Transverse colon (tissue), 4 donors: ENCODE measurements around the gene ARHGDIG. TPM values are rescaled to one million over a fixed set of nuclear protein-coding genes. Genes with fewer than 3 reads are reported as not detected.

ENCODE experiments used
- DNase-seq: peaks from one replicate; pipeline ENCODE4 v3.0.0-alpha.2; 2019
- H3K27ac ChIP-seq, 4 donors: fragments of 200-600 bp; sonication (generic); 2 replicates each; pipeline ENCODE4 v1.5.1; 2016 to 2018; ENCODE audit warnings: inconsistent platforms in 4 of 4
- H3K27me3 ChIP-seq: fragments of 200-600 bp; sonication (generic); 2 replicates; pipeline ENCODE4 v1.5.1; 2017; ENCODE audit warnings: inconsistent platforms
- H3K36me3 ChIP-seq, 4 donors: fragments of 200-600 bp; sonication (generic); 2 replicates each; pipeline ENCODE4 v1.5.1; 2017 to 2019; ENCODE audit warnings: inconsistent platforms in 4 of 4
- H3K4me1 ChIP-seq, 4 donors: fragments of 200-600 bp; sonication (generic); 2 replicates each; pipeline ENCODE4 v1.5.1; 2017 to 2020; ENCODE audit warnings: inconsistent platforms in 4 of 4
- H3K4me3 ChIP-seq, 4 donors: fragments of 200-600 bp; sonication (generic); 1 replicate in 1 of 4; 2 replicates in 3 of 4; pipeline versions ENCODE4 v1.5.1 to v1.6.1; 2017 to 2019; ENCODE audit warnings: inconsistent platforms in 4 of 4
- H3K9me3 ChIP-seq, 2 donors: fragments of 200-600 bp; sonication (generic); 2 replicates each; pipeline ENCODE4 v1.5.1; 2017 to 2019; ENCODE audit warnings: inconsistent platforms in 2 of 2
- EP300 ChIP-seq: sonication (generic); formaldehyde crosslinking; IDR thresholded peaks from one replicate; pipeline ENCODE4 v1.6.1; 2017; ENCODE audit warnings: antibody characterized with exemption, low read depth
- POLR2A ChIP-seq: fragments of 450-650 bp; IDR thresholded peaks from one replicate; pipeline ENCODE4 v1.6.1; 2016; ENCODE audit warnings: antibody characterized with exemption, mild to moderate bottlenecking, moderate library complexity
- POLR2AphosphoS5 ChIP-seq, 3 donors: sonication (generic); formaldehyde crosslinking; IDR thresholded peaks; one replicate each; pipeline ENCODE4 v1.6.1; 2016; ENCODE audit warnings: antibody characterized with exemption in 3 of 3
- WGBS, 2 donors: methylation state at CpG; one replicate each; pipeline ENCODE4 v1.1.5; 2018; ENCODE audit warnings: low coverage in 1 of 2; 5-methylcytosine and 5-hydroxymethylcytosine counted together
- in situ Hi-C, 4 donors: fragments of 200-750 bp; cut with MboI; loops; one replicate each; pipeline versions ENCODE4 v1.15.0 to v1.15.1; 2017; ENCODE audit warnings: low sequenced_read_pairs in 3 of 4, low pct_ligation_motif_present in 1 of 4, low pct_unique_long_range_greater_than_20kb in 1 of 4
- intact Hi-C: fragments of 100-400 bp; cut with DNase I; formaldehyde crosslinking; loops from one replicate; pipeline ENCODE4 v1.15.1; 2023; ENCODE audit warnings: low total_unique reads
- total RNA-seq, 4 donors: library from RNA; depleted of rRNA; stranded (reverse); fragments of >200 nt; gene quantifications; one replicate each; pipeline ENCODE4 v1.1.0, GENCODE V29; 2016
- TF ChIP-seq, protein P1 (sequence below), 5 experiments: fragments of 200-600 bp in 3 of 5; fragments of 450-650 bp in 2 of 5; sonication (generic) in 3 of 5; IDR thresholded peaks; 1 replicate in 2 of 5; 2 replicates in 3 of 5; pipeline ENCODE4 v1.5.1; 2016 to 2017; ENCODE audit warnings: antibody characterized with exemption in 5 of 5, inconsistent platforms in 3 of 5, mild to moderate bottlenecking in 2 of 5, moderate library complexity in 1 of 5

ARHGDIG gene
- total RNA-seq, 4 donors from 2014 or later = 0.95 TPM; not detected in 3

DNA sequence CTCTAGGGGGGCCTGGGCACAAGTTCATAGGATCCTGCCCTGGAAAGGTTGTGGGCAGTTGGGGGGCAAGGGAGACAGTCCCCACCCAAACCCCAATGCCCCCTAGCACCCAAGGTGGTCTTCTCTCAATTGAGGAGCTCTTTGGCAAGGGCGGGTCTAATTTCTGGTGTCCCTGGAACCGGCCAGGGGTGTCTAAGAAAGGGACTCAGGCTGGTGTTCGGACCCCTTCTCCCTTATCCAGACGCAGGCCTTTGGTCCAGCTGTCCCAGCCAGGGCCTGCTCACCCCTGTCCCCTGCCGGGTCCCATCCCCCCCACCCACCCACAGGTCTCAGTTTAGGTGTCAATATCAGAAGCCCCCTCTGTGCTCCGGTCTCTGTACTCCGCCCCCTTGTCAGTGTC lies 860 bp upstream of the ARHGDIG start:
- Histone ChIP-seq H3K27ac (no peak overlapping the region), H3K27me3 (peaks cover 58% of the 10 kb centered on the region), H3K9me3 (no peaks in the 10 kb centered on the region), H3K4me1 (peaks cover 11 to 29% (median 19%) of the 10 kb centered on the region in 4 donors), H3K4me3 (no peak overlapping the region), H3K36me3 (no peaks in the 10 kb centered on the region)
- TF ChIP-seq EP300 = no peak
- TF ChIP-seq, protein P1, sequence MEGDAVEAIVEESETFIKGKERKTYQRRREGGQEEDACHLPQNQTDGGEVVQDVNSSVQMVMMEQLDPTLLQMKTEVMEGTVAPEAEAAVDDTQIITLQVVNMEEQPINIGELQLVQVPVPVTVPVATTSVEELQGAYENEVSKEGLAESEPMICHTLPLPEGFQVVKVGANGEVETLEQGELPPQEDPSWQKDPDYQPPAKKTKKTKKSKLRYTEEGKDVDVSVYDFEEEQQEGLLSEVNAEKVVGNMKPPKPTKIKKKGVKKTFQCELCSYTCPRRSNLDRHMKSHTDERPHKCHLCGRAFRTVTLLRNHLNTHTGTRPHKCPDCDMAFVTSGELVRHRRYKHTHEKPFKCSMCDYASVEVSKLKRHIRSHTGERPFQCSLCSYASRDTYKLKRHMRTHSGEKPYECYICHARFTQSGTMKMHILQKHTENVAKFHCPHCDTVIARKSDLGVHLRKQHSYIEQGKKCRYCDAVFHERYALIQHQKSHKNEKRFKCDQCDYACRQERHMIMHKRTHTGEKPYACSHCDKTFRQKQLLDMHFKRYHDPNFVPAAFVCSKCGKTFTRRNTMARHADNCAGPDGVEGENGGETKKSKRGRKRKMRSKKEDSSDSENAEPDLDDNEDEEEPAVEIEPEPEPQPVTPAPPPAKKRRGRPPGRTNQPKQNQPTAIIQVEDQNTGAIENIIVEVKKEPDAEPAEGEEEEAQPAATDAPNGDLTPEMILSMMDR (IDR thresholded peaks at IDR 0.05) = no peak
- no peak for TF ChIP-seq POLR2AphosphoS5 (IDR thresholded peaks at IDR 0.05)
- in situ Hi-C loops (no loop called here), intact Hi-C loops (no loop called here)
- no peak for DNase-seq
- 75% methylated on average over 7 of the region's 7 CpGs; no CpG with 5 or more reads in 1 of the 2 donors for WGBS, 2 donors

DNA sequence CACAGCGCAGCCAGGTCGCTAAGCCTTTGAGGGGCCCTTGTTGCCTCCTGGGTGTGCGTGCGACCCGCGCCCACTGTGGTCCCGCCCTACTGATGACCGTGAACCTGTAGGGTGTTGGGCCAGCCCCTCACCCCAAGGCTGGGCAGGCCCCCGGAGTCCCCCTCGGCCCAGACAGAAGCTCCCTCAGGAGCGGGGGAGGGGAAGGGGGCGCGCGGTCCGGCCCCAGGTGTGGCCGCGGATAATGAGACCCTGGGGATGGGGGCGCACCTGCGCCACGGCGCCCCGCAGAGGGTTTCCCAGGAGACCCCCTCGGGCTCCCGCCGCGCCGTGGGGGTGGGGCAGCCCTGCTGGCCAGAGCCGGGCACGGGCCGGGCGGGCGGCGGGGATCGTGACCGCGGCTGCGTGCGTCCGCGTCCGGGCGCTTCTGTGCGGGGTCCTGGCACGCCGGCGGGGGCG lies 358 bp upstream of the ARHGDIG start:
- TF ChIP-seq, protein P1 (IDR thresholded peaks at IDR 0.05) = no peak
- TF ChIP-seq POLR2AphosphoS5 (IDR thresholded peaks at IDR 0.05) (no peak), POLR2A (no peak), EP300 (no peak)
- H3K36me3 ChIP-seq = no peaks in the 10 kb centered on the region
- H3K27ac ChIP-seq = no peak overlapping the region
- 14% methylated on average over 13 of the region's 47 CpGs; no CpG with 5 or more reads in 1 of the 2 donors for WGBS, 2 donors
- no peaks in the 10 kb centered on the region for H3K9me3 ChIP-seq
- H3K27me3 ChIP-seq = peaks cover 53% of the 10 kb centered on the region
- in situ Hi-C loops (no loop called here), intact Hi-C loops (no loop called here)
- peak overlapping the region in 2 of 4 donors; percentile 12 to 37 for H3K4me3 ChIP-seq
- H3K4me1 ChIP-seq = peaks cover 7 to 24% (median 14%) of the 10 kb centered on the region in 4 donors
- DNase-seq = no peak

DNA sequence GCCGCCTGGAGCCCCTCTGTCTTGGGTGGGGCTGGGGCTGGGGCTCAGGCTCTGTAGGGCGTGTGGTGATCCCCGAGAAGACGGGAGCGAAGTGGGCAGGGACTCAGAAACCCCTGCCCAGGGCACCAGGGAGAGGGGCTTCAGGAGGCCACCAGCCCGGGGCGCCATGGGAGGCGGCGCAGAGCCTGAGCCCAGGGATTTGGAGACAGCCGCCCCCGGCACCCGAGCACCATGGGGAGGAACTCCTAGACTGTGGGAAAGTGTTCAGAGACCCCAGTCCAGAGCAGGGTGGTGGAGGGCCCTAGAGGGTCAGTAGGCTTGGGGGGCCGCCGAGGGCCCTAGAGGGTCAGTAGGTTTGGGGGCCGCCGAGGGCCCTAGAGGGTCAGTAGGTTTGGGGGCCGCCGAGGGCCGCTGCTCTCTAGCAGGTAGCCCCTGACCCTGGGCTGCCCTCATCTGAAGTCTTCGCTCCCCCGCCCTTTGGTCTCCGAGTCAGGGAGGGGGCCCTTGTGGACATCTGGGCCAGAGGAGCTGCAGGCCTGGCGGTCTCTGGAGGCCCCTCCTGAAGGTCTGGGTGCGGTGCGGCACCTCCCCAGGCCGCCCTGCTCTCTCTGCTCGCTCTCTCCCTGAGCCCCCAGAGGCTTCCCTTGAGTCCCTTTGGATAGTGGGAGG lies 734 bp downstream of the ARHGDIG start:
- Histone ChIP-seq H3K4me3 (peak overlapping the region in 2 of 4 donors; percentile 28 to 55), H3K27me3 (peaks cover 48% of the 10 kb centered on the region), H3K27ac (no peak overlapping the region), H3K9me3 (no peaks in the 10 kb centered on the region), H3K4me1 (peaks cover 6 to 18% (median 11%) of the 10 kb centered on the region in 4 donors), H3K36me3 (no peaks in the 10 kb centered on the region)
- no peak for DNase-seq
- intact Hi-C loops (no loop called here), in situ Hi-C loops (no loop called here)
- TF ChIP-seq EP300 = no peak
- TF ChIP-seq POLR2A = no peak
- no peak for TF ChIP-seq POLR2AphosphoS5 (IDR thresholded peaks at IDR 0.05)
- WGBS, 2 donors = 44% methylated on average over 26 of the region's 27 CpGs; no CpG with 5 or more reads in 1 of the 2 donors

DNA sequence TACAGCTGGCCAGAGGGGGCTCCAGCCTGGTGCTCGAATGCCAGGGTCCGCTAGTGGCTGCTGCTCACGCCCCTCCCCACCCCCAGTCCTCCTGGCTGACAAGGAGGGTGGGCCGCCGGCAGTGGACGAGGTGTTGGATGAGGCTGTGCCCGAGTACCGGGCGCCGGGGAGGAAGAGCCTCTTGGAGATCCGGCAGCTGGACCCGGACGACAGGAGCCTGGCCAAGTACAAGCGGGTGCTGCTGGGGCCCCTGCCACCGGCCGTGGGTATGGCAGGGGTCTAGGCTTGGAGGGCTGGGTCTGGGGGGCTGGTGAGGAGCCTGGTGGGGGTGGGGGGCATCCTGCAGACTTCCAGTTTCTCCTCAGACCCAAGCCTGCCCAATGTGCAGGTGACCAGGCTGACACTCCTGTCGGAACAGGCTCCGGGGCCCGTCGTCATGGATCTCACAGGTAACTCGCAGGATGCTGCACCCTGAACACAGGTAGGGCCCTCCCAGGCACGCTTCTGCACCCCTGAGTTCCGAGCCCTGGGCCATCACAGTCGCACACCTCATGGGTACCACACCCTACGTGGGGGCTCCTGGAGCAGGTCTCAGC lies 1.4 kb downstream of the ARHGDIG start:
- H3K27me3 ChIP-seq = peaks cover 48% of the 10 kb centered on the region
- in situ Hi-C loops = no loop called here
- H3K9me3 ChIP-seq = no peaks in the 10 kb centered on the region
- WGBS, 2 donors = 43% methylated on average over 25 of the region's 25 CpGs; no CpG with 5 or more reads in 1 of the 2 donors
- H3K4me3 ChIP-seq = no peak overlapping the region
- no peak for TF ChIP-seq POLR2AphosphoS5 (IDR thresholded peaks at IDR 0.05)
- TF ChIP-seq, protein P1 (IDR thresholded peaks at IDR 0.05) = no peak
- intact Hi-C loops = no loop called here
- no peak overlapping the region for H3K27ac ChIP-seq
- H3K36me3 ChIP-seq = no peaks in the 10 kb centered on the region
- no peak for DNase-seq
- peaks cover 6 to 18% (median 11%) of the 10 kb centered on the region in 4 donors for H3K4me1 ChIP-seq
